KOPT-K1 (cell line): ENCODE measurements around the gene MPST.

Source experiments
- H3K27ac ChIP-seq: fragments of 200-600 bp; sonication (generic); 2 replicates; pipeline ENCODE4 v1.5.1; 2016; ENCODE audit warnings: antibody characterized with exemption, mild to moderate bottlenecking, low read depth, low read length; ENCODE audit not compliant: poor library complexity, severe bottlenecking
- H3K36me3 ChIP-seq: fragments of 200-600 bp; sonication (generic); 2 replicates; pipeline ENCODE4 v1.5.1; 2017; ENCODE audit warnings: antibody characterized with exemption, mild to moderate bottlenecking, low read length, moderate library complexity; ENCODE audit not compliant: insufficient read depth
- H3K9me3 ChIP-seq: fragments of 200-600 bp; sonication (generic); 2 replicates; pipeline ENCODE4 v1.5.1; 2017; ENCODE audit warnings: antibody characterized with exemption, low read length, mild to moderate bottlenecking; ENCODE audit not compliant: insufficient read depth, poor library complexity, severe bottlenecking

The MPST gene

DNA sequence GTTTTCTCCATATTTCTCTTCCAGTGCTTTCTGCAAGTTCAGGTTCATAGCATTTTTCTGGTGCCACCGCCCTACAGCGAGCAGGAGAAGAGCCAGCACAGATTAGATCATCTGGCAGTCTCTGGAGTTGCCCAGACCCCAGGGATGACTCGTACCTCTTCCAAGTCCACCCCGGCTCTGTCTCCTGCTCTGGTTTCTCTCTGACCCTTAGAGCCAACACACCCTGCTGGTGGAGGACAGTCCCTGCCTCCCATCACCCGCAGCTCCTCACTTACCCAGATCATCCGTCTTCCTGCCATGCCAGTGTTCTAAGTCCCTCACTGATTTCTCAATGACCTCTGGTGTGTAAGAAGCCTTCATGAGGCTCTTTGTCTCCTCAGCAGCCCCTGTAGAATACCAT, 28.3 kb upstream of the MPST start:
- Histone ChIP-seq H3K36me3 (no peaks in the 10 kb centered on the region), H3K9me3 (peaks cover 3% of the 10 kb centered on the region), H3K27ac (no peak overlapping the region)

DNA sequence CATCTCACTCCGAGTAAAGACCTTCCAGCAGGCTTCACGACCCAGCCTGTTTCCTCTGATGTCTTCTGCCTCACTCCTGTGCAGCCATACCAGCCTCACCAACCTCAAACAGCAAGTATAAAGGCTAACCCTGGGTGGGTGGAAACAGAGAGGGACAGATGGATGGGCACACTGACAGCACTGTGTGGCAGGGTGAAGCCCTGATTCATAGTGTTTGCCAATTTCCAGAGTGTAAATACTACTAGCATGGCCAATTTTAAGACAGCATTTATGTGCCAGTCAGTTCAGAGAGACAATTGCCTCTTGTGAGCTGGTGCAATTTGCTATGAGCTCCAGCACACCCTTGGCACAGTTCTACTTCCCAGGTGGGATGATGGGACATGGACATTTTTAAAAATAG, 21.8 kb upstream of the MPST start:
- Histone ChIP-seq H3K36me3 (no peaks in the 10 kb centered on the region), H3K9me3 (no peaks in the 10 kb centered on the region), H3K27ac (no peak overlapping the region)

DNA sequence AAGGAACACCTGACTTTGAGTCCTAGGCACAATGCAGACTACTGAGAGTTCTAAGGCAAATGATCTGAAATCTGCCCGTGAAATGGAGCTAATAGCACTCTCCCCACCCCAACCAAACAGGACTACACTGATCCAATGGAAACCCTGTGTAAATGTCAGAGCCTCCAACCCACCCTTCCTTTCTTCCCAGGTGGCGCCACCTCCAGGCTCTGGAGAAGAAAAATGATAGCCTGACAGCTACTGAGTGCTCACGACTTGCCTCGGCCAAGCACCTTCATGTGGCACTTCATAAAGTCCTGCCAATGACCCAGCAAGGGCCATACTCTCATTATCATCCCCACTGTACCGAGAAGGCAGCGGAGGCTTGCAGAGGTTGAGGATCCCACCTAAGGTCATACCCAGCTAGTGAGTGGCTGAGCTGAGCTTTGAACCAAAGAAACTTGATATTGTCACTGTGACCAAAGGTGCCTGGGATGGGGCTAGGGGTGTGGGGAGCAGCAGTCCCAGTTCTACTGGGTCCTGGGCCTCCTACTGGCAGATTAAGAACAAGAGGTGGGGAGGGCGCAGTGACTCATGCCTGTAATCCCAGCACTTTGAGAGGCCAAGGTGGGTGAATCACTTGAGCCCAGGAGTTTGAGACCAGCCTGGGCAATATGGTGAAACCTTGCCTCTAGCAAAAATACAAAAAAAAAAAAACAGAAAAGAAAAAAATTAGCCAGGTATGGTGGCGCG, 20.8 kb upstream of the MPST start:
- H3K36me3 ChIP-seq: no peaks in the 10 kb centered on the region
- H3K27ac ChIP-seq: no peak overlapping the region
- no peaks in the 10 kb centered on the region for H3K9me3 ChIP-seq

DNA sequence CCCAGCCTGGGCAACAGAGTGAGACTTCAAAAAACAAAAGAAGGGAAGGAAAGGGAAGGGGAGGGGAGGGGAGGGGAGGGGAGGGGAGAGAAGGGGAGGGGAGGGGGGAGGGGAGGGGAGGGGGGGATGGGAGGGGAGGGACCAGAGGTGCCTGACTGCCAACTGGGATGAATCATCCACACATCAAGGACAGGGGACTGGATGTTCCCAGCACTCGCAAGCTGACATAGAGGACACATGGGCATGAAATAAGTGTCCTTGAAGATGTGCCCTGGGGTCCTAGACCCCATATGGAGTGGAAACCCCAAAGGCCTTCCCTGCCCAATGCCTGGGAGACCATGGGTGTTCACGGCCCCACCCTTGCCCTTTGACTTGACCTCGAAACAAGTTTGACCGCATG, 20.1 kb upstream of the MPST start:
- Histone ChIP-seq H3K27ac (no peak overlapping the region), H3K36me3 (no peaks in the 10 kb centered on the region), H3K9me3 (no peaks in the 10 kb centered on the region)

DNA sequence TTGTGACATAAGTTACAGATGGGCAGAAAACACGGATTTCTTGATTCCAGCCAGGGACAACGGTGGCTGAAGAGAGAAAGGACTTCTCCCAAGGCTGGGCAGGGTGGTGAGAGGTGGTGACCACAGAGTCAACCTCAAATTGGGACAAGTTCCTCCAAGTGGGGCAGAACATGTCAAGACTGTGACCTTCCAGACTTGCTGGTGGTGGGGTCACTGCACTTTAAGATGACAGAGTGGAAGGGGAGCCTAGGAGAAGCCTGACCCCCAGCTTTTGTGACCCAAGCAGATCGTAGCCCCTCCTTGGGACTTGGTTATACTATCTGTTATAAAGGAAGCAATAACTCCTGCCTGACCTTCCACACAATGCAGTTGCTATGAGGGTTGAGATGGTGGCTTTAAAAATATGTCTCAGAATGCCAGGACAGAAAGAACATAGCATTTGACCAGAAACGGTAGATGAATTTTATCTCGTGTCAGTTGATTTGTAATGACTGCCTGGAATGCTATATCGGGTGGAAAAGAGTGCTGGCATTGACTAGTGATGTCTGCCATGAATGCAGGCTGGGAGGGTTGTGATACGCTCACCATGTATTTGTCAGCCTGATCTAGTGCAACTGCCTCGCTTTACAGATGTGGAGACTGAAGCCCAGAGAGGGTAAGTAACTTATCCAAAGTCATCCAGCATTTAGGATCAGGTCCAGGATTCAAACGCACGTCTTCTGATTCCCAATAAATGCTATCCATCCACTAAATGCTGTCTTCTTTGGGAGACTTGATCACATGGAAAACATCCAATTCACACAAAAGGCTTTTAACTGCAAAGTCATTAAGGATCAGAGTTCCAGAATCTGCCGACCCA, 18.6 kb upstream of the MPST start:
- no peaks in the 10 kb centered on the region for H3K36me3 ChIP-seq

DNA sequence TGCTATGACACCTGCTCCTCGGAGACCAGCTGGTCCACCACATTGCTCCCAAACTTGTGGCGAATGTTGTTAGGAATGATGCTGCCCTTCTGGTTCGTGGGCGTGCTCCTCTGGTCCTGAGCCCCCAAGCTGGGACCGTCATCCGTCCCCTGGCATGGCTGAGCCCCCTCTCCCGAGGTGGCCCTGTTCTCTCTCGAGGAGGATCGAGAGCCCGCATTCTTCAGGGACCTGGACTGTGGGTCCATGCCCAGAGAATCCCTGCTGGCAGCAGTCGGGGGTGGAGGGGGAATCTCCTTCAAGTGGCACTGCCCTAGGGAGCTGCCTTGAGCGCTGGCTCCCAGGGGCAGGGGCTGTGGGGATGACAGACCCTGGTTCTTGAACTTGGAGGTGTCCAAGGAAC, 17.7 kb upstream of the MPST start:
- Histone ChIP-seq H3K9me3 (peaks cover 13% of the 10 kb centered on the region), H3K36me3 (no peaks in the 10 kb centered on the region), H3K27ac (no peak overlapping the region)

More for the DNA sequence above, 18.6 kb upstream of the MPST start:
- Histone ChIP-seq H3K9me3 (peaks cover 13% of the 10 kb centered on the region), H3K27ac (no peak overlapping the region)

DNA sequence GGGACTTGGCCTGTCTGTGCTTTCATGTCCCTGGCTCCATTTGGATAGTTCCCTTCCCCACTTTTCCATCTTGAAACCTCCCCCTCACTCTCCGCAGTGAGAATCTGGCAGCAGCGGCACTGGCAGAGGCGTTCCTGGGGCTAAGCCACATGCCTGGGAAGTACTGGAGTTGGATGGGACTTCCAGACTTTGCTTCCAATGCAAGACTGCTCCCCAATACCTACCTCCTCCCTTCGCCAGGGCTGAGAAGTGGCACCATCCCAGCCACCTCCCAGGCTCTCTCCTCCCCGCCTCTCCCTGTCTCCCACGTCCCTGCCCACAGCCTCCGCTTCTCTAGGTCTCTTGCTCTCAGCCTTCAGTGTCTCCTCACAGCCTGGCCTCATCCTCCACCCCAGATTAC, 16.9 kb upstream of the MPST start:
- H3K27ac ChIP-seq: no peak overlapping the region
- H3K36me3 ChIP-seq: no peaks in the 10 kb centered on the region
- H3K9me3 ChIP-seq: peaks cover 13% of the 10 kb centered on the region

DNA sequence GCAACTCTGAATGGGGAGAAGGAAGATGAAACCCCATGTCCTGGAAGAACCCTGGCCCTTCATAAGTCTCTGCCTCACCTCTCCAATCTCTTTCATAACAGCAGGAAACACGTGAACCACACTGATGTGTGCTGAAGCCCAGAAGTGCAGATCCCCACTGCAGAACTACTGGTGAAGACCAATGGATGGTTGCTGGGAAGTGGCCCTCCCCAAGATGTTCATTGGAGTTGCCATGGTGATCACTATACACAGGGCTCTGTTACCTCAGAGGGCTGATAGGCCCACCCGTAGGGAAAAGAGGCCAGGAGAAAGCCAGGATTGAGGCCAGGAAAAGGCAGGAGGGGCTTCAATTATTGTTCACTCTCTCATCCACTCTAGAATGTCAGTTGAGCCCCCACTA, 11.9 kb upstream of the MPST start:
- Histone ChIP-seq H3K27ac (no peak overlapping the region), H3K9me3 (peaks cover 13% of the 10 kb centered on the region), H3K36me3 (no peaks in the 10 kb centered on the region)

DNA sequence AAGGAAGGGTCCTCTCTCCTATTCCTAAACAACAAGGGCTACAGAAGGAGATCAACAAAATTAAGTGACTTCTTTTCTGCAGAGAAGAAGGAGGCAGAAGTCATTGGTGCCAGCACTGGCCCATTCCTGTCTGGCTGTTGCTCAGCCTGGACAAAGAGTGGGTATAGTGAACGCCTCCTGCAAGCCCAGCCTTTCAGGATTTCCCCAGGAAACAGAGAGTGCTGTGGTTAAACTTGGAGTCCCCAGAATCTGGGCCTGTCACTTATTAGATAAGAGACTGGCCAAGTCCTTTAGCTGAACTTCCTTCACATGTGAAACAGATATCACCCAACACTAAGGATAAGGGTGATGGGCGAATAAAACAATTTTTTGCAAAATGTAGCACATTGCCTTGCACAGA, 11.2 kb upstream of the MPST start:
- H3K27ac ChIP-seq: no peak overlapping the region
- H3K9me3 ChIP-seq: peaks cover 13% of the 10 kb centered on the region
- no peaks in the 10 kb centered on the region for H3K36me3 ChIP-seq

DNA sequence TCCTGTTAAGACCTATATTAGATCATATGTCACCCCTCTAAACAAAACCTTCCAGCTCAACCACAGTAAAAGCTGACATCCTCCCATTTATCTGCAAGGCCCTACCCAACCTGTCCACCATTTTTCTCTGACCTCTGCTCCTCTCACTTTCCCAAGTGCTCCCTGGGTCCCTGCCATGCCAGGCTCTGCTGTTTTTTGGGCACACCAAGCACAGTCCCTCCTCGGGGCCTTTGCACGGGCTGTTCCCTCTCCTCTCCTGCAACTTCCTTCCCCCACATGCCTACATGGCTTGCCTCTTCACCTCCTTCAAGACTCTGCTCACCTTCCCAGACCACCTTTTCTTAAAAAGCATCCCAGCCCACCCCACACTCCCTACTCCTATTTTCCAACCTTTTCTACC, 10.1 kb upstream of the MPST start:
- no peak overlapping the region for H3K27ac ChIP-seq
- no peaks in the 10 kb centered on the region for H3K36me3 ChIP-seq
- H3K9me3 ChIP-seq: peaks cover 13% of the 10 kb centered on the region

DNA sequence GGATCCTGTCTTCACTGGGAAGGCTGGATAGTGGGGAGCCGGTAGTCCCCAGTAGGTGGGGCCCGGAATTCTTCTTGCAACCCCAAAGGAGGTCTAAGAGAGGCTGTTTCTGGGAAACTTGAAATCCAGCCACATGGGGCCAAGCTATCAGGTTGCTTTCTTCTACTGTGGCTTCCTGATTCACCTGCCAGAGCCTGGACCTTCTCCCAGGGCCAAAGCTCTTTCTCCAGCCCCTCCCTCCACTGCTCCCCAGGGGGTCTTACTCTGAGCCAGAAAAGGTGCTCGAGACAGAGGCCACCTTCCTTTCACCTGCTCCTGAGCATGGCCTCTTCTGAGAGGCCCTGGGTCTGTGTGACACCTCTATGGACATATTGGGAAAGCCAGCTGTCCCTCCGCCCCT, 9.4 kb upstream of the MPST start:
- H3K27ac ChIP-seq: no peak overlapping the region
- no peaks in the 10 kb centered on the region for H3K36me3 ChIP-seq
- peaks cover 8% of the 10 kb centered on the region for H3K9me3 ChIP-seq

DNA sequence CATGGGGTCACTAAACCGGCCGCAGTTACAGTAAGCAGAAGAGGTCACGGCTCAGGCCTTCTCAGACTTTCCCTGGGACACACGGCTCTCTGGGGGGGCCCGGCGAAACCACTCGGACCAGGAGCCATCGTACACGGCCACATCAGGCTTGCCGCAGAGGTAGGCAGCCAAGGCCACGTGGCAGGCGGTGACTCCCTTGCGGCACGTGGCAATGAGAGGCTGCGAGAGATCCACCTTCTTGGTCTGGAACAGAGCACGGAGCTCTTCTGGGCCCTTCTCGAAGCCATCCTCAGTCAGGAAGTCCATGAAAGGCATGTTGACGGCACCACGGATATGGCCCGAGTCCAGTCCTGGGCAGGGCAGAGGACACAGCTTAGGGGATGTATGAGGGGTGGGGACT, 8.6 kb upstream of the MPST start:
- H3K36me3 ChIP-seq: no peaks in the 10 kb centered on the region
- H3K9me3 ChIP-seq: no peaks in the 10 kb centered on the region
- H3K27ac ChIP-seq: no peak overlapping the region

DNA sequence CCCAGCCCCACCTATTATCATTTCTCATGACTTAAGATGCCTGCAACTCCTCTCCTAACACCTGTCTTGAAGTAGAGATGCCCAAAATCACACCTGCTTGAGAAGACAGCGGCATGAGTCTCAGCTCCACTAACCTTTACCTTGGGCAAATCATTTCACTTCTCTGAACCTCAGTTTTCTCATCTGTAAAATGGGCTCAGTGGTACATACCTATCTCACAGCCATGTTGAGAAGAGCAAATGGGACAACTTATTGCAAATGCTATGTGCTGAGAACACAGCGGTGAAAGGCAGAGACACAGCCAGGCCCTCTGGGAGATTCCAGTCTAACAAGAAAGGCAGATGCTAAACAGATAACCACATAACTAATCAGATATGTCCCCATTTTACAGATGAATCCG, 8.1 kb upstream of the MPST start:
- H3K9me3 ChIP-seq: no peaks in the 10 kb centered on the region

DNA sequence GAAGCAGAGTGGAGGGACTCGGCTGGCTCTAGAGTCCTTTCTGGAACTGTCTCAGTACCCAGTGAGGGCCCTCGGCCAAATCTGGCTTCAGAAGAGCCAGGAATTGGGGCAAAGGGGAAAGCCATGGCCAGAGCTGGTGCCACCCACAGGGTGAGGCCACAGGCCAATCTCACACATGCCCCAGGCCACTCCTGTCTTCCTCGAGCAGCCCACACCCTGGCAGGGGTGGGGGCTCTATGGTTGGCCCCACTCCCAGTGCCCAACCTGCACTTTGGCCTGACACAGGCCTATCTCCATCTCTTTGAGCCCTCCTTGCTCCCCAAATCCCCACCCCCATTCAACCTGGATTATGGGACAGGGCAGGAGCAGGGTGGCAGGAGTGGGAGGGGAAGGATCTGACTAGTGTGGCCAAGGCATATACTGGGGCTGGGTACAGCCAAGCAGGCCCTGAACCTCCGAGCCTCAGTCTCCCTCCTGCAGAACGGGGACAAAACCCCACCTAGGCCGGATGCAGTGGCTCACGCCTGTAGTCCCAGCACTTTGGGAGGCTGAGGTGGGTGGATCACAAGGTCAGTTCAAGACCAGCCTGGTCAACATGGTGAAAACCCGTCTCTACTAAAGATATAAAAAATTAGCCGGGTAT, 7.2 kb upstream of the MPST start:
- Histone ChIP-seq H3K36me3 (no peaks in the 10 kb centered on the region), H3K27ac (no peak overlapping the region), H3K9me3 (no peaks in the 10 kb centered on the region)

More for the DNA sequence above, 8.1 kb upstream of the MPST start:
- no peak overlapping the region for H3K27ac ChIP-seq
- H3K36me3 ChIP-seq: no peaks in the 10 kb centered on the region

DNA sequence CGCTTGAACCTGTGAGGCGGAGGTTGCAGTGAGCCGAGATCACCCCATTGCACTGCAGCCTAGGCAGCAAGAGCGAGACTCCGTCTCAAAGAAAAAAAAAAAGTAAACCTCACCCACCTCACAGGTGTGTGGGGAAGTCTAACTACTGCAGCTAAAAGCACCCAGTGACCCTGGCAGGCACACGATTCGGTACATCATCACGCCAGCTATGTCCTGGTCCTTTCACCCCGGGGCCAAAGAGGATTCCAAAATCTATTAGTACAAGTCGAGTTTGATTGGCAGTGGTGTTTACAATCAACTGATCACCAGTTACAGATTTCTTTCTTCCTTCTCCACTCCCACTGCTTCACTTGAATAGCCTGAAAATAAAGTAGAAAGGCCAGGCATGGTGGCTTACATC, 6.6 kb upstream of the MPST start:
- no peaks in the 10 kb centered on the region for H3K36me3 ChIP-seq
- H3K27ac ChIP-seq: no peak overlapping the region
- H3K9me3 ChIP-seq: no peaks in the 10 kb centered on the region
